BE2C (cell line): ENCODE data around the gene SUPT3H.

ENCODE experiments used
- DNase-seq: peaks from one replicate; pipeline ENCODE4 v3.0.0-alpha.2; 2020
- H3K27me3 ChIP-seq: fragments of 250-450 bp; sonication (Bioruptor Pico); 2 replicates; pipeline ENCODE4 v1.5.1; 2020; ENCODE audit warnings: mild to moderate bottlenecking
- H3K36me3 ChIP-seq: fragments of 250-450 bp; sonication (Bioruptor Pico); 2 replicates; pipeline ENCODE4 v1.5.1; 2020; ENCODE audit warnings: mild to moderate bottlenecking
- H3K4me1 ChIP-seq: fragments of 250-450 bp; sonication (Bioruptor Pico); 2 replicates; pipeline ENCODE4 v1.5.1; 2020
- H3K4me3 ChIP-seq: 2 replicates; pipeline ENCODE4 v1.5.1; 2011; ENCODE audit warnings: low read depth, low read length
- H3K9me3 ChIP-seq: fragments of 250-450 bp; sonication (Bioruptor Pico); 2 replicates; pipeline ENCODE4 v1.5.1; 2020
- TF ChIP-seq, protein P1 (sequence below): IDR thresholded peaks from 2 replicates; pipeline ENCODE4 v1.5.1; 2012; ENCODE audit warnings: mild to moderate bottlenecking, low read depth, low read length

SUPT3H gene

DNA sequence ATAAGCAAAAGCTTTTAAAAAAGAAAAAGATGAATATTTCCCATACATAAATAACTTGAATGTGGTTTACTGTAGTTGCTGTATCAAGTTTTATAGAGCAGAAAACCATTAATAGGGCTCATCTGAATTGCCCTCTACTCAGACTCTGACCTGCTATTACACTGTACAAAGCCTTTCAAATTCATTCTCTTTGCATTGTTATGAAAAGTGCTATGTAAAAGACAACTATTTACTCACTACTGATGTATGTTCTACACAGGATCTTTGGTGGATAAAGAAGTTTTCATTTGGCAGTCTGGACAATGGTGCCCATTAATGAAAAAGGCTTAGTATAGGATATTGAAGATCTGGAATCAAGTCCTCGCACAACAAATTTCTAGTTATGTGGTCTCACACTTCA is 248.7 kb downstream of the SUPT3H start:
- TF ChIP-seq, protein P1, sequence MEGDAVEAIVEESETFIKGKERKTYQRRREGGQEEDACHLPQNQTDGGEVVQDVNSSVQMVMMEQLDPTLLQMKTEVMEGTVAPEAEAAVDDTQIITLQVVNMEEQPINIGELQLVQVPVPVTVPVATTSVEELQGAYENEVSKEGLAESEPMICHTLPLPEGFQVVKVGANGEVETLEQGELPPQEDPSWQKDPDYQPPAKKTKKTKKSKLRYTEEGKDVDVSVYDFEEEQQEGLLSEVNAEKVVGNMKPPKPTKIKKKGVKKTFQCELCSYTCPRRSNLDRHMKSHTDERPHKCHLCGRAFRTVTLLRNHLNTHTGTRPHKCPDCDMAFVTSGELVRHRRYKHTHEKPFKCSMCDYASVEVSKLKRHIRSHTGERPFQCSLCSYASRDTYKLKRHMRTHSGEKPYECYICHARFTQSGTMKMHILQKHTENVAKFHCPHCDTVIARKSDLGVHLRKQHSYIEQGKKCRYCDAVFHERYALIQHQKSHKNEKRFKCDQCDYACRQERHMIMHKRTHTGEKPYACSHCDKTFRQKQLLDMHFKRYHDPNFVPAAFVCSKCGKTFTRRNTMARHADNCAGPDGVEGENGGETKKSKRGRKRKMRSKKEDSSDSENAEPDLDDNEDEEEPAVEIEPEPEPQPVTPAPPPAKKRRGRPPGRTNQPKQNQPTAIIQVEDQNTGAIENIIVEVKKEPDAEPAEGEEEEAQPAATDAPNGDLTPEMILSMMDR = no peak
- Histone ChIP-seq H3K36me3 (no peaks in the 10 kb centered on the region), H3K4me3 (no peak overlapping the region), H3K27me3 (no peaks in the 10 kb centered on the region), H3K9me3 (no peaks in the 10 kb centered on the region), H3K4me1 (no peaks in the 10 kb centered on the region)
- no peak for DNase-seq

DNA sequence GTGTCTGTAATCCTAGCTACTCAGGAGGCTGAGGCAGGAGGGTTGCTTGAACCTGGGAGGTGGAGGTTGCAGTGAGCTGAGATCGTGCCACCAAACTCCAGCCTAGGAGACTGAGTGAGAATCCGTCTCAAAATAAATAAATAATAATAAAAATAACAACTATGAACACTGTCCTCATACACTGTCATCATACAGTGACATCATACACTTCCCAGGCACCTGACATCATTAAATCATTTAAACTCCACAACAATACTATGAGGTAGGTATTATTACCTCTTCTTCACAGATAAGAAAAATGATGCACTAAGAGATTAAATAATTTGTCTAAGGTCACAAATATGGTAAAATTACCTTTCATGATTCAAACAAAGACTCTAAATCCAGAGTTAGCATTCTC is 250.5 kb downstream of the SUPT3H start:
- Histone ChIP-seq H3K36me3 (no peaks in the 10 kb centered on the region), H3K27me3 (no peaks in the 10 kb centered on the region), H3K9me3 (no peaks in the 10 kb centered on the region), H3K4me1 (no peaks in the 10 kb centered on the region), H3K4me3 (no peak overlapping the region)
- TF ChIP-seq, protein P1 = no peak
- DNase-seq = no peak

DNA sequence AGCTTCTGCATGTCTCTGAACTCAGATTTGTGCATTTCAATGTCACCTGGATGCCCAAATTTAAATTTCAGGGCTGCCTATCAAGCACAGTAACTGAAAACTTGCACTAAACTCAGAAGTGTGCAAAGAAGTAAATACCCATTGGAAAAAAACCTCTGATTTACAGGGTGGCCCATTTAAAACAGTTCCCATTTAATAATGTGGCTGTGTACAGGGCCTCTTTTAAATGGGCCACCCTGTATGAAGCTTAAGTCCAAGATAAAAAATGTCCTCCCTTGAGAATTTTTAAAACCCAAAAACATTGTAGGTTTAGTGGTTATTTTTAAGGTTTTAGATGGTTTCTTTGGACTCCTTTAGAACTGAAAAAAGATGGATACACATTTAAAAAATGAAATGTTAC is 251.7 kb downstream of the SUPT3H start:
- Histone ChIP-seq H3K27me3 (no peaks in the 10 kb centered on the region), H3K36me3 (no peaks in the 10 kb centered on the region), H3K4me3 (no peak overlapping the region), H3K9me3 (no peaks in the 10 kb centered on the region), H3K4me1 (no peaks in the 10 kb centered on the region)
- TF ChIP-seq, protein P1 = no peak
- no peak for DNase-seq

DNA sequence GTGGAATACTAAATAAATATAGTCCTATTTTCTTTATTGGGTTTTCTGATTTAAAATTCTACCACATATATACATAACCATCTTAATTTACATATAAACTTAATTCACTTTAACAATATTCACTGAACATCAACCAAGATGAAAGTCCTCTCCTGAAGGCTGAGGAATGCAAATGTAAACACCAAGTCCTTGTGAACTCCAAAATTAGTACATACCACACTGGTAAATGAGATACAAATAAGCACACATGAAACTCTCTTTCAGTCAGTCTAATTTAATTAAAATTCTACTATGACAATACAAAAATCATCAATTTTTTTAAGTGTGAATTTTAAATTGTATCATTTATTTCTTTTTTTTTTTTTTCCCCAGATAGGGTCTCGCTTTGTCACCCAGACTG is 254.7 kb downstream of the SUPT3H start:
- no peaks in the 10 kb centered on the region for H3K36me3 ChIP-seq
- TF ChIP-seq, protein P1 = no peak
- no peaks in the 10 kb centered on the region for H3K4me1 ChIP-seq
- no peaks in the 10 kb centered on the region for H3K9me3 ChIP-seq
- no peak overlapping the region for H3K4me3 ChIP-seq
- no peak for DNase-seq
- H3K27me3 ChIP-seq = no peaks in the 10 kb centered on the region

DNA sequence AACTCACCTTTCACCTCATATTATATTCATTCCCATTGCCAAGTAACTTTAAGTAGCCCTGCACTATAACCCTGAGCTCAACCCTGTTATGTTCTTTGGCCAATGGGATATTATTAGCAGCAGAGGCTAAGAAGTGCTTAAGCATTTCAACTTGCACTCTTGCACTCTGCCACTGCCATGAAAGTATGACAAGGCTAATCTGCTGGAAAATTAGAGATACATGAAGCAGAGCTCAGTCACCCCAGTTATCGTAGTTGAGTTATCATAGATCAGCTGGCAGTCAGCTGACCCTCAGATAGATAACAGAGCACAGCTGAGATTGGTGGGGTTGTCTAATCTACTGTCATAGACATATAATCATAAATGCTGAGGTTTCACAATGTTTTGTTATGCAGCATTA is 259.0 kb downstream of the SUPT3H start:
- no peak for DNase-seq
- Histone ChIP-seq H3K9me3 (no peaks in the 10 kb centered on the region), H3K27me3 (no peaks in the 10 kb centered on the region), H3K4me3 (no peak overlapping the region), H3K4me1 (no peaks in the 10 kb centered on the region), H3K36me3 (no peaks in the 10 kb centered on the region)
- TF ChIP-seq, protein P1 = no peak

DNA sequence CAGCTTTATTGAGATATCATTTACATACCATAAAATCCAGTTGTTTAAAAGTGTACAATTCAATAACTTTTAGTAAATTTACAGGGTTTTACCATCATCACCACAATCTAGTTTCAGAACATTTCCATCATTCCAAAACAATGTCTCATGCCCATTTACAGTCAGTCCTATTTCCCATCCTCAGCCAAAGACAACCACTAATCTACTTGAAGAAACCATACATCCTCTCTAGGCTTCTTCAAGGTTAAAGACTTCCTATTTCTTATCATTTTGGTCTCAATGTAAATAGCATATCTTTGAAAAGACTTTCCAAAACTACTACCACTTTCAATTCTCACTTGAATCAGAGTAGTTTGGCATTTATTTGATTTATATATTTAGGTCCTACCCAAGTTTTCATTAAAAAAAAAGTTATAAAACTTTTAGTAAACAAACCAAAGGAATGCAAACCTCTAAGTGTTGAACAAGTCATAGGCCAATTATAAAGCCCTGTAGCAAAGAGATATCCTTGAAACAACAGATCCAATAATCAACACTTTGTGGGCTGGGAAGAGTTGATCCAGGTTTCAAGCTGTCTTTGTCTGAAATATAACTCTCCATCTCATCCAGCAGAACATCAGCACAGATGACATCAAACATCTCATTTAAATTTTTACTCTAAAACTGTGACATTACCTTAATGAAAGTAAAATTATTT is 260.9 kb downstream of the SUPT3H start:
- Histone ChIP-seq H3K36me3 (no peaks in the 10 kb centered on the region), H3K4me3 (no peak overlapping the region), H3K27me3 (no peaks in the 10 kb centered on the region), H3K9me3 (no peaks in the 10 kb centered on the region), H3K4me1 (no peaks in the 10 kb centered on the region)
- TF ChIP-seq, protein P1 = no peak
- no peak for DNase-seq
